CD4-positive, alpha-beta T cell treated with Interleukin-4 for 1 hour (primary cell): ENCODE results near the gene GPR42.
"Not testable (repeated sequence)": the region's sequence is repeated elsewhere in the genome, so short reads cannot be mapped to it uniquely, and the experiment has no call there.

ENCODE experiments used
- DNase-seq, 2 donors: peaks; one replicate each; pipeline ENCODE4 v3.0.0-alpha.2; 2020 to 2022

GPR42 gene

DNA sequence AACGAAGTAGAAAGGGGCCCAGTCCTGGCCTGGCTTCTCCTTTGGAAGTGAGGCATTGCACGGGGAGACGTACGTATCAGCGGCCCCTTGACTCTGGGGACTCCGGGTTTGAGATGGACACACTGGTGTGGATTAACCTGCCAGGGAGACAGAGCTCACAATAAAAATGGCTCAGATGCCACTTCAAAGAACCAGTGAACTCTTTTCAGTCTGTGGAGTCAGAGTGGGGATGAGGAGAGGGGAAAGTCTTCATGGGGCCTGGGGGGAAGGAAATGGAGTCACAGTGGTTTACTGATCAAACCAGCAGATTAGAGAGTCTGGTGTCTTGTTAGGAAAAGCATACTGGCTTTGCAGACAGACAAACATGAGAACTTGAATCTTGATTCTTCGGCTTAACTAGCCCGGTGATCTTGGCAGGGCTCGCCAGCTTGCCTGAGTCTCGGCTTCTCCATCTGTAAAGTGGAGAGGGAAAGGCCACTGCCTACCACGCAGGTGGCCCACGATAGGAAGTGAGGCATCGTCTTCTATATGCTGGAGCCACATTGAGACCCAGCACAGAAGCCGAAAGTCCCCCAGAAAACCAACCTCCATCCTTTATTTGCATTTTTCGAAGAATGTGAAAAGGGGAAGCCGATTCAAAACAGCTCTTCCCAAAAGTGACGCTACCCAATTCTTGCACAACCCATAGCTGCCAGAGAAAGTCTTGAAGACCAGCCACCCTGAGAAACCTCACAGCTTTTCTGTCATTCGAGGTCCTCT lies 23.5 kb upstream of the GPR42 start, which contains the start of gene FFAR1:
TSS of gene FFAR1 (plus strand) at position 732 of the 759 bp plus-strand sequence. CDS start 3,650 bp downstream, outside the sequence.
- DNase-seq, result peak; percentile 68 to 77

DNA sequence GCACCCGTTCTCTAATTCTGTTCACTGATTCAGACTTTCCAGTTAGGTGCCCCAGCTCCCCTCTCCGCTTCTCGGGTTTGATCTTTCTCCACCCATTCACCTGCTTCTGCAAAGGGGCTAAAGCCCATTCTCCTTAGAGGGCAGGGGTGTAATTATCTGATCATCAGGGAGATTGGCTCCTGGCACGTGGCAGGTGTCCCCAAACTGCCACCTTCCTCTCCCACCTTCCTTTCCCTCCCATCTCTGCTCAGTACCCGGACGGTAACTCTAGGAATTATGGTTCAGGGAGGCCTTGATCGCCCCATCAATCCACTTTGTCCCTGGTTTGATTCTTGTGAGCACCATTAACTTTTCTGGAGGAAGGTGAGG lies 23.0 kb upstream of the GPR42 start:
- no peak for DNase-seq

DNA sequence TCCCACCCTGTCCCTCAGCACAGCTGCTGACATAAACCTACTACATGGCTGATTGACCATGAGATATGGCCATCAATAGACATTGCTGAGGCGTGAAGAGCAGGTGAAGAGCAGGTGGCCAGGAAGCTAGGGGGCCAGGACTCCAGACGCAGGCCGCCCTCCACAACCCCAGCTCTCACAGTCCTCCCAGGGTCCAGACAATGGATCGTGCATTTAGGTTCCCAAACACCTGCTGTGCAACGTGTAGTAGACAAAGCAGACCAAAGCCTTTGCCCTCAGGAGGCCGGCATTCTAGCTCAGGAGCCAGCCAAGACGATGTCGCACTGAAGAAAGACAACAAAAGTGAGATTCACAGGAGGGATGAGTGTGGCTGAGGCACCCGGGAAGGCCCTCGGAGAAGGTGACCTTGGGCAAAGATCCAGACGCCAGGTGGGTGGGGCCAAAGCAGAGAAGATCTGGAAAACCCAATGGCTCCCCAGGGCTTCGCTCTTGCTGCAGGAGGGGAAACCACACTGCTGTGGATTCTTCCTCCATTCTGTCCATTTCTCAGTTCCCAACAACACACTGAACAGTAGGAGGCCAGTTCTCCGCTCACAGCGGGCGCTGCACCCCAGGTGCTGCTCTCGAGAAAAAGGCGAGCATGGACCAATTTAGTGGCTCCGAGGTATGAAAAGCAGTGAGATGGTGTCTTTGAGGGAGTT lies 21.8 kb upstream of the GPR42 start:
- DNase-seq, result no peak

DNA sequence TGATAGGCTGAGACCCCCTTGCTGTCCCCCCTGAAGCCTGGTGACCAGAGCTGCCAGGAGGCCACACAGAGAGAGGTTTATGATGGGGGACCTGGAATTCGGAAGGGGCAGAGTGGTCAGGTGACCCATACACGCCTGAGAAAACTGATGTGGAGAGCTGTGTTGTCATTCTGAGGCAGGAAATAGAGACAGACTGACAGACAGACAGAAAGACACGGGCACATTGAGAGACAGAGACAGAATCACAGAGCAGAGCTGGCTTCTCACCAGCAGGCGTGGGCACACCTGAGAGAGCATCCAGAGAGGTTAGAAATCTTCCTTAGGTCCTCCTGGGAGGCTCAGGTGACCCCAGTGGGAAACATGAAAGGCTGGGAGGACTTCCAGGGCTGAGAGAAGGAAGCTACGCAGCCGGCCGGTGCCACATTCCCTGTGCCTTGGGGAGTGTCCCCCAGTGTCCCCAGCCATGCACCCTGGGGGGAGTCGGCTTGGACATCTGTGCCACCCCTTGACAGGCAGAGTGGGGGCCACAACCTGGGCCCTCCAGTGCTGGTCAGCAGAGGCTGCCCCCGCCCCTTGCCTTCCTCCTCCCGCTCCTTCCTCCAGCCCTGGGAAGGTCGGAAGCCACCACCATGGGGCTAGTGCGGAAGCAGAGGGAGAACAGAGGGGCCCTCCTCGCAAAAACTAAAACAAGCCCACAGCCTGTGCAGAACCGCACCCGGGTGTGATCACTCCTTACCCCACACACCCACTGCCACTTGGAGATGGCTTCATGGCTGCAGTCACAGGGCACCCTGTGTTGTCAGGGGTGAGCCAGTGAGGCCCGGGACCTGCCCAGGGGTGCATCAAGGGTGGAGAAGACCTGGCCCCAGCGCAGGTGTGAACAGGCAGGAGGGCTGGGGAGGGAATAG lies 21.0 kb upstream of the GPR42 start:
- no peak for DNase-seq

DNA sequence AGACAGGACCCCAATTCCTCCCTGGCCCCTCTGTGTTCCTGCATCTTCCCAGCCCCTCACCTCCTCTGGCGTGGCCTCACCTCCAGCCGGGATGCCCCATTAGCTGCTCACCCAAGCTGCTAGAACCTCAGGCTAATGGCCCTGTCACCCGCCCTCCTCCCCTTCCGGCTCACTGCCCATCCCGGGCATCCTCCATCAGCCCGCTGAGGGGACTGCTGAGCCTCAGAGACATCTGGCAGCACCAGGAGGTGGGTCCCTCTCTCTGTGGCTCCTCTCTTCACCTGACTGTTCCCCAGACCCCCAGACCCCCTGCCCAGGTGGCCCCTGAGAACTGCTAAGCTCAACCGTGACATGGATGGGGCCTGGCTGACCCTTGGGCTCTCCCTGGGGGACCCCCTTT lies 20.3 kb upstream of the GPR42 start:
- DNase-seq, result no peak

DNA sequence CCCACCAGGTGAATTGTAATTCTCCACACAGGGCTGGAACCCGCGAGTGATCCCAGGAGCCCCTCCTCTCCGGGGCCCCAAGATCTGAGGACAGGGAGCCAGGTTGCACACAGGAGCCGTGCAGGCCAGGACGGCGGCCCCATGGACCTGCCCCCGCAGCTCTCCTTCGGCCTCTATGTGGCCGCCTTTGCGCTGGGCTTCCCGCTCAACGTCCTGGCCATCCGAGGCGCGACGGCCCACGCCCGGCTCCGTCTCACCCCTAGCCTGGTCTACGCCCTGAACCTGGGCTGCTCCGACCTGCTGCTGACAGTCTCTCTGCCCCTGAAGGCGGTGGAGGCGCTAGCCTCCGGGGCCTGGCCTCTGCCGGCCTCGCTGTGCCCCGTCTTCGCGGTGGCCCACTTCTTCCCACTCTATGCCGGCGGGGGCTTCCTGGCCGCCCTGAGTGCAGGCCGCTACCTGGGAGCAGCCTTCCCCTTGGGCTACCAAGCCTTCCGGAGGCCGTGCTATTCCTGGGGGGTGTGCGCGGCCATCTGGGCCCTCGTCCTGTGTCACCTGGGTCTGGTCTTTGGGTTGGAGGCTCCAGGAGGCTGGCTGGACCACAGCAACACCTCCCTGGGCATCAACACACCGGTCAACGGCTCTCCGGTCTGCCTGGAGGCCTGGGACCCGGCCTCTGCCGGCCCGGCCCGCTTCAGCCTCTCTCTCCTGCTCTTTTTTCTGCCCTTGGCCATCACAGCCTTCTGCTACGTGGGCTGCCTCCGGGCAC lies 19.3 kb upstream of the GPR42 start:
- no peak for DNase-seq

DNA sequence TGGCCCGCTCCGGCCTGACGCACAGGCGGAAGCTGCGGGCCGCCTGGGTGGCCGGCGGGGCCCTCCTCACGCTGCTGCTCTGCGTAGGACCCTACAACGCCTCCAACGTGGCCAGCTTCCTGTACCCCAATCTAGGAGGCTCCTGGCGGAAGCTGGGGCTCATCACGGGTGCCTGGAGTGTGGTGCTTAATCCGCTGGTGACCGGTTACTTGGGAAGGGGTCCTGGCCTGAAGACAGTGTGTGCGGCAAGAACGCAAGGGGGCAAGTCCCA lies 18.8 kb upstream of the GPR42 start:
- DNase-seq, result no peak

DNA sequence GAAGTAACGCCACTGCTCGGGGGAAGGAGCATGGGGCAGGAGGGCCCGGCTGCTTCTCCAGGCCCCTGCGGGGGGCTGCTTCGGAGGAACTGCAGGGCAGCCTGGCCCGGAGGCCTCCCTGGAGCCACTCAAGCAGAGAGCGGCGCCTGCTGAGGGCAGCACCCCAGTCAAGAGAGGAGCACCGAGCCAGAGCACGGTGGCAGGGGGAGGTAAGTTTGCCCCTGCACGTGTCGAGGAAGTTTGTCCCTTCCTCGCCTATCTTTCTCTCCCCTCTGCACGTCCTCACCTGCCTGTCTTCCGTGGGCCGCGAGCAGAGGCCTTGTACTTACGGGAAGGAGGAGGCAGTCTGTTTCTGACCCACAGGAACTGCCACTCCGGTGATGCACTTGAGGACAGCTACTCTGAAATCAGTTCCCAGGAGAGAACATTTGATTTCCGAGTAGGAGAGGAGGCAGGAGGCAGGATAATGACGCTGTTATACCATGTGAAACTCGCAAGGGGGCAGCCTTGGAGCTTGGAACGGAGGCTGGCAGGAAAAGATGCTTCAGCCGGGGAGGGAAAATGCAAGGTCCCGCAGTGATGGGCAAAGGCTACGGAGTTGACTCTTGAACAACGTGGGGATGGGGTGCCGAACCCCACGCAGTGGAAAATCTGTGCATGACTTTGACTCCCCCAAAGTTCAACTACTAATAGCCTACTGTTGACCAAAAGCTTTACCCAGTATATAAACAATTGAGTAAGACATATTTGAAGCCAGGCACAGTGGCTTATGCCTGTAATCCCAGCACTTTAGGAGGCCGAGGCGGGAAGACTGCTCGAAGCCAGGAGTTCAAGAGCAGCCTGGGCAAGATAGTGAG lies 18.2 kb upstream of the GPR42 start:
- peak; percentile 77 to 79 for DNase-seq

DNA sequence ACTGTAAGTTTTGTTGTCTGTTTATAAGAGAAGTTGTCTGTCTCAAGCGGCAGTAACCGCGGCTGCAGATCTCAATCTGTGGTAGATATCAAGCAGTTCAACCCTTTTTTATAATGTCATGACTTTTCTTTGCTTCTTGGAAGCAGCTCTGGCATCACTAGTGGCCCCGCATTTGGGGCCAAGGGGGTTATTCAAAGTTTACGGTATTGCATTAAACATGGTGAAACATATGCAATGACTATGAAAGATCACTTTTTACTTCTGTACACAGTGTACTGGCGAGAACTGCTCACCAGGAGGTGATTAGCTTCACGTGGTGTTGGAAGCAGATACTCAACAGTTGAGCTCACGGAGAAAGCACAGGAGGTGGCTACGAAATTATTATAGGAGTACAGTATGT lies 17.2 kb upstream of the GPR42 start:
- peak in 1 of 2 donors; percentile 41 for DNase-seq

DNA sequence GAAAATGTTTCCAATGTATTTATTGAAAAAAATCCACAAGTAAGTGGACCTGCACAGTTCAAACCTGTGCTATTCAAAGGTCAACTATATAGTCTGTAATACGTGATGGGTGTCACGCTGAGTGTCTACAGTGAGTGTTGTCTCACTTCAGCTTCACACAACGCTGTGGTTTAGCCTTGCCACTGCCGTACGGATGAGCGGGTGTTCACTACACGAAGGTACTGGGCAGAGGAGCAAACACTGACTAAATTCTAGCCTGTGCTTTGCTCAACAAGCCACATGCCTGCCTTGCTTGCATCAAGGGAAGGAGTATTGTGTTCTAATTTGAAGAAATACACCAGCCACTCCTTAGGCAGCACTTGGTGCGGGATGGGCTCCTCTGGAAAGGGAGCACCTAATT lies 16.0 kb upstream of the GPR42 start:
- no peak for DNase-seq

DNA sequence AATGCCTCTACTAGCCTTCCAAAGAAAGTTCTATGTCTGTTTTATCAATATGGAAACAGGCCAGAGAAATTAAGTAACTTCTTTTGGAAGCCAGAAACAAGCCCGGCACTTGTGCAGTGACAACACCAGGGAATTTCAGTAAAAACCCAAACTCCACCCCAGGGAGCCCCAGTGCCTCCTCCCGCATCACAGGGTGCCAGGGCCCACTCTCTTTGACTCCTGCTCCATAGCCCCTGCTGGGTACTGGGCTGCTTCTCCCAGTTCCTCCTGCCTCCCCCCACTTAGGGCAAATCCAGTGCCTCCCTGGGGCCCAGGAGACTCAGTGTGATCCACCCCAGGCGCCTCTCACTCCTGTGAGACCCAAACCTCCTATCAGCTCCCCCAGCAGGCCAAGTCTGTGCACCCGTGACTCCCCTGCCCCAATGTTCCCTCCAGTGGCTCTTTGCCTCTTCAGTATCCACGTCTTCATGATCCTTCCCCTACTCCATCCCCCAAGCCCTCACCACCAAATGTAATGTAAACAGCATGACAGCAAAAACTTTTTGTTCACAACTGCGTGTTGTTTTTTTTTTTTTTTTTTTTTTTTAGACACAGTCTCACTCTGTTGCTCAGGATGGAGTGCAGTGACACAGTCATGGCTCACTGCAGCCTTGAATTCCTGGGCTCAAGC lies 14.9 kb upstream of the GPR42 start:
- no peak for DNase-seq

DNA sequence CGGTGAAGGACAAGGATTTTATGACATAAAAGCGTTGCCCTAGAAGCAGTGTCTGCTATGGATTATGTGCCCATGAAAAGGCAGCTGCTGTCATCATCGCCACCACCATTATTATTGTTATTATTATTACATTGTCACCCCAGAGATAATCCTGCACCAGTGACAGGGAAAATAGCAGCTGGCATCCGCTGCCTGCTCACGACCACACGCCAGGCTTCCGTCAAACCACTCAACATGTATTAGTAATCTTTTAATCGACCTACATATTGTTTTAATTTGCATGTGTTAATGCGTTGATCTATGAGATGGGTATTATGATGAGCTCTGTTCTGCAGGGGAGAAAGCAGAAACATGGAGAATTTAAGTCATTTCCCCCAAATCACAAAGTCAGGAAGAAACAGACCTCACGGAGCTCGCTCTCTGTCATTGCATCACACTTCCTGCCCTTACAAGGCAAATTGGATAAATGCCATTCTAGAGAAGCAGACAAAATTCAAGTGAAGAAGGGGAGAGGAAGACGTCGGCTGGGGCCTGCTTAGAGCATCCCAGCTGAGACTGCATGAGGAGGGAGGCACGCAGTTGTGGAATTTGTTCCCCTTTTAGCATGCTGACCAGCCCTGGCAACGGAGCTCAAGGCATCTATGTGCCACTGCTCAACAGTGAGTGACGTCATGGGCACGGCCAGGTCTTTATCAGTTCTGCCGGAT lies 12.8 kb upstream of the GPR42 start, which contains the start of gene FFAR3:
TSS of gene FFAR3 (plus strand) at position 594 of the 707 bp plus-strand sequence. CDS start 431 bp downstream, outside the sequence.
- peak; percentile 46 to 86 for DNase-seq

DNA sequence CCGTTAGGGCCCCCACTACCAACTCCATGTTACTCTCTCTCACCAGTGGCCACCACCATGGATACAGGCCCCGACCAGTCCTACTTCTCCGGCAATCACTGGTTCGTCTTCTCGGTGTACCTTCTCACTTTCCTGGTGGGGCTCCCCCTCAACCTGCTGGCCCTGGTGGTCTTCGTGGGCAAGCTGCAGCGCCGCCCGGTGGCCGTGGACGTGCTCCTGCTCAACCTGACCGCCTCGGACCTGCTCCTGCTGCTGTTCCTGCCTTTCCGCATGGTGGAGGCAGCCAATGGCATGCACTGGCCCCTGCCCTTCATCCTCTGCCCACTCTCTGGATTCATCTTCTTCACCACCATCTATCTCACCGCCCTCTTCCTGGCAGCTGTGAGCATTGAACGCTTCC lies 12.0 kb upstream of the GPR42 start:
- not testable (repeated sequence) for DNase-seq

DNA sequence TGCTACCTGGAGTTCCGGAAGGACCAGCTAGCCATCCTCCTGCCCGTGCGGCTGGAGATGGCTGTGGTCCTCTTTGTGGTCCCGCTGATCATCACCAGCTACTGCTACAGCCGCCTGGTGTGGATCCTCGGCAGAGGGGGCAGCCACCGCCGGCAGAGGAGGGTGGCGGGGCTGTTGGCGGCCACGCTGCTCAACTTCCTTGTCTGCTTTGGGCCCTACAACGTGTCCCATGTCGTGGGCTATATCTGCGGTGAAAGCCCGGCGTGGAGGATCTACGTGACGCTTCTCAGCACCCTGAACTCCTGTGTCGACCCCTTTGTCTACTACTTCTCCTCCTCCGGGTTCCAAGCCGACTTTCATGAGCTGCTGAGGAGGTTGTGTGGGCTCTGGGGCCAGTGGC lies 11.5 kb upstream of the GPR42 start:
- DNase-seq, result not testable (repeated sequence)

DNA sequence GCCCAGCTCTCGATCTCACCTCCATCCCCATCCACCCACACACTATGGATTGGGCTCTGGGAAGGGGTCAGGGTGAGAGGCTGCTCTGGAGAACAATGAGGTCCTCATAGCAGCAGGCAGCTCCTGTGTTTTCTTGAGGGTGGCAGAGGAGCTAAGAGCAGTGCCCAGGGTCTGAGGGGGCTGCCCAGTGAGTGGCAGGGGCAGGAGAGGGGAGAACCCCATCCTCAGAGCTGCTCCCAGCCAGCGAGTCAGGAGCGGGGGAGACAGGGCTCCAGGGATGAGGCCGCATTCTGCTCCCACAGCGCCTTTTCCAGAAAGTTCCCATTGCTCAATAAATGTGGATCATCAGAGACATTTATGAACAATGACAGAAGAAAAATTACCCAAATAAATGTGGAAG lies 10.8 kb upstream of the GPR42 start:
- not testable (repeated sequence) for DNase-seq

DNA sequence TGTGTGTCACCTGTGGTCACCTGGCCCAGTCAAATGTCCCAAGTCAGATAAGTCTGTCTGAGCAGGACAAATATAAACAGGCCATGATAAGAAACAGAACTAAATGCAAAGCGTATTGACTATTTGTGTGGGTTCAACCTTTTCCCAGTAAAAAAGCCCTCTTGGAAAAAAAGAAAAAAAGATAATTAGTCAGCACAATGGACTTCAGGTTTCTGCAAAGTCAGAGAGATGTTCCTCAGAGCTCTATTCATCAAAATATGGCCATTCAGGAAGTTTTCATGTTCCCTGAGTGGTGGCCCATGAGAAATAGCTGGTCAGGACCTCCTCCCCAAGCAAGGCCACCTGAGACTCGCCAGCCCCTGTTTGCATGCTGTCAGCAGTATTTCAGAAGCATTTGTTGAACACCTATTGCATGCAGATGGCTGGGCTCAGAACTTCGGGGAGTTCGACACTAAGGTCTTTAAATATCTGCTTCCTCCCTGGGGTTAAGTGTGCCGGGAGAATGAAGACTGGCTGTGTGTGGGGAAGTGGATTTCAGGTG lies 9.9 kb upstream of the GPR42 start:
- no peak for DNase-seq

DNA sequence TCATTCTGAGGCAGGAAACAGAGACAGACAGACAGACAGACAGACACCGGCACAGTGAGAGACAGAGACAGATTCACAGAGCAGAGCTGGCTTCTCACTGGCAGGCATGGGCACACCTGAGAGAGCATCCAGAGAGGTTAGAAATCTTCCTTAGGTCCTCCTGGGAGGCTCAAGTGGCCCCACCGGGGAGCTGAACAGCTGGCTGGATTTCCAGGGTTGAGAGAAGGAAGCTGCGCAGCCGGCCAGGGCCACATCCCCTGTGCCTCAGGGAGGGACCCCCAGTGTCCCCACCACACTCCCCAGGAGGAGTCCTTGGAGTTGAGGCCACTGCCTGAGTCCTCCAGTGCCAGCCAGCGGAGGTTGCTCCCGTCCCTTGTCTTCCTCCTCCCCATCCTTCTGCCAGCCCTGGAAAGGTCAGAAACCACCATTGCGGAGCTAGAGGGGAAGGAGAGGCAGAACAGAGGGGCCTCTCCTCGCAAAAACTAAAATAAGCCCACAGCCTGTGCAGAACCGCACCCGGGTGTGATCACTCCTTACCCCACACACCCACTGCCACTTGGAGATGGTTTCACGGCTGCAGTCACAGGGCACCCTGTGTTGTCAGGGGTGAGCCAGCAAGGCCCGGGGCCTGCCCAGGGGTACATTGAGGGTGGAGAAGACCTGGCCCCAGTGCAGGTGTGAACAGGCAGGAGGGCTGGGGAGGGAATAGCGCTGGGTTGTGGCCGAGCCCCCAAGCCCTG lies 8.4 kb upstream of the GPR42 start:
- DNase-seq, result no peak

DNA sequence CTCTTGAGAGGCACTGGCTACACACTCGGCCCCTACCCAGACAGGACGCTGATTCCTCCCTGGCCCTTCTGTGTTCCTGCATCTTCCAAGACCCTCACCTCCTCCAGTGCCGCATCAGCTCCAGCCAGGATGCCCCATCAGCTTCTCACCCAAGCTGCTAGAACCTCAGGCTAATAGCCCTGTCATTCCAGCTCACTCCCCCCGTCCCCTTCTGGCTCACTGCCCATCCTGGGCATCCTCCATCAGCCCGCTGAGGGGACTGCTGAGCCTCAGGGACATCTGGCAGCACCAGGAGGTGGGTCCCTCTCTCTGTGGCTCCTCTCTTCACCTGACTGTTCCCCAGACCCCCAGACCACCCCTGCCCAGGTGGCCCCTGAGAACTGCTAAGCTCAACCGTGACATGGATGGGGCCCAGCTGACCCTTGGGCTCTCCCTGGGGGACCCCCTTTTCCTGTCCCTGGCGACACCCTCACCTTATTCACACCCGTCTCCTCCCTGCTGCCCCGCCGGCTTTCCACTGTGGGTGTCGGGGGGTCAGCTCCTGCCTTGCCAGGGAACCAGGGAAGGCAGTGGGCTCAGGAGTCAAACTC lies 7.8 kb upstream of the GPR42 start:
- DNase-seq, result no peak
